ENCODE data around the gene LAMC2. TPM values are rescaled to one million over a fixed set of nuclear protein-coding genes. Genes with fewer than 3 reads are reported as not detected.
A peak's percentile ranks its signal among the peaks of the same experiment; 100 is the strongest.

LAMC2 gene
- total and polyA plus RNA-seq, 2 of the 13 experiments (the other 11 are each of a cell fraction or from before 2014, with no cell fraction given): 0.03 TPM; not detected in 1

- H3K27me3 ChIP-seq (ENCODE audit: control insufficient read depth in 1 of 2, insufficient read depth in 2 of 2, low read length in 2 of 2): peaks cover 0 to 4% of the 10 kb centered on the region in 2 experiments; a peak in 1 of 5 replicates
- no peaks in the 10 kb centered on the region for H3K9me3 ChIP-seq (ENCODE audit: low read length)
- peak overlapping the region; percentile 66 for H3K4me2 ChIP-seq (ENCODE audit: low read depth, low read length)
- no peak overlapping the region for H3K9ac ChIP-seq (ENCODE audit: insufficient read depth, low read depth, low read length)
- peaks cover 34% of the 10 kb centered on the region for H3K4me1 ChIP-seq (ENCODE audit: insufficient read depth, low read length)
- CTCF ChIA-PET (ENCODE audit: low intra/inter-chr PET ratio, low total read pairs): interaction anchor here (1.1 kb wide), 1 partner anchor 272 kb away, joined by 7 read pairs; no protein-coding TSS in a partner anchor
- in situ Hi-C loops (cut with HindIII; ENCODE audit: extremely low pct_ligation_motif_present, low pct_unique_long_range_greater_than_20kb) (no loop called here), intact Hi-C loops (cut with micrococcal nuclease; ENCODE audit: unreplicated experiment) (no loop called here)
- ATAC-seq (peak; percentile 87), DNase-seq (ENCODE audit: low spot score) (peak; percentile 21), FAIRE-seq (peak; percentile 56)
- H3K27ac ChIP-seq (ENCODE audit: extremely low read length, insufficient read depth, low read length): no peak overlapping the region
- no peaks in the 10 kb centered on the region for H4K20me1 ChIP-seq (ENCODE audit: insufficient read depth, low read length)
- H3K79me2 ChIP-seq (ENCODE audit: insufficient read depth, low read length): no peaks in the 10 kb centered on the region
- peak overlapping the region in 2 of 3 experiments; percentile 30 to 36; a peak in 4 of 6 replicates for H3K4me3 ChIP-seq (replicated peaks in 1 of 3; ENCODE audit: insufficient read depth in 1 of 3, low read depth in 2 of 3, low read length in 3 of 3)
- POLR2A ChIA-PET: interaction anchor here (0.7 kb wide), 1 partner anchor 269 kb away, joined by 3 read pairs; no protein-coding TSS in a partner anchor
- no TSS peak for BruUV-seq (replicated peaks)
- peak overlapping the region; percentile 70 for H2AFZ ChIP-seq (ENCODE audit: low read length)
- 44% methylated on average over 11 of the region's 15 CpGs for WGBS (ENCODE audit: low lambda C conversion rate)
- H3K36me3 ChIP-seq (replicated peaks in 1 of 2; ENCODE audit: control insufficient read depth in 1 of 2, insufficient read depth in 2 of 2, low read length in 2 of 2): no peaks in the 10 kb centered on the region
- TF ChIP-seq CENPX (CRISPR knock-in tag; IDR thresholded peaks at IDR 0.05): no peak
- TF ChIP-seq RERE (CRISPR knock-in tag; IDR thresholded peaks at IDR 0.05; ENCODE audit: low read depth): no peak
- no peak for TF ChIP-seq SOX13 (IDR thresholded peaks at IDR 0.05)
- TF ChIP-seq SOX13 (CRISPR knock-in tag; conservative IDR thresholded peaks at IDR 0.05 in 1 of 2, IDR thresholded peaks at IDR 0.05 in 1 of 2): no peak
- TF ChIP-seq, protein P1, sequence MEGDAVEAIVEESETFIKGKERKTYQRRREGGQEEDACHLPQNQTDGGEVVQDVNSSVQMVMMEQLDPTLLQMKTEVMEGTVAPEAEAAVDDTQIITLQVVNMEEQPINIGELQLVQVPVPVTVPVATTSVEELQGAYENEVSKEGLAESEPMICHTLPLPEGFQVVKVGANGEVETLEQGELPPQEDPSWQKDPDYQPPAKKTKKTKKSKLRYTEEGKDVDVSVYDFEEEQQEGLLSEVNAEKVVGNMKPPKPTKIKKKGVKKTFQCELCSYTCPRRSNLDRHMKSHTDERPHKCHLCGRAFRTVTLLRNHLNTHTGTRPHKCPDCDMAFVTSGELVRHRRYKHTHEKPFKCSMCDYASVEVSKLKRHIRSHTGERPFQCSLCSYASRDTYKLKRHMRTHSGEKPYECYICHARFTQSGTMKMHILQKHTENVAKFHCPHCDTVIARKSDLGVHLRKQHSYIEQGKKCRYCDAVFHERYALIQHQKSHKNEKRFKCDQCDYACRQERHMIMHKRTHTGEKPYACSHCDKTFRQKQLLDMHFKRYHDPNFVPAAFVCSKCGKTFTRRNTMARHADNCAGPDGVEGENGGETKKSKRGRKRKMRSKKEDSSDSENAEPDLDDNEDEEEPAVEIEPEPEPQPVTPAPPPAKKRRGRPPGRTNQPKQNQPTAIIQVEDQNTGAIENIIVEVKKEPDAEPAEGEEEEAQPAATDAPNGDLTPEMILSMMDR (CRISPR knock-in tag; IDR thresholded peaks at IDR 0.05): peak; percentile 51
- no peak for TF ChIP-seq SMAD3 (CRISPR knock-in tag; IDR thresholded peaks at IDR 0.05)
- TF ChIP-seq, protein P2, sequence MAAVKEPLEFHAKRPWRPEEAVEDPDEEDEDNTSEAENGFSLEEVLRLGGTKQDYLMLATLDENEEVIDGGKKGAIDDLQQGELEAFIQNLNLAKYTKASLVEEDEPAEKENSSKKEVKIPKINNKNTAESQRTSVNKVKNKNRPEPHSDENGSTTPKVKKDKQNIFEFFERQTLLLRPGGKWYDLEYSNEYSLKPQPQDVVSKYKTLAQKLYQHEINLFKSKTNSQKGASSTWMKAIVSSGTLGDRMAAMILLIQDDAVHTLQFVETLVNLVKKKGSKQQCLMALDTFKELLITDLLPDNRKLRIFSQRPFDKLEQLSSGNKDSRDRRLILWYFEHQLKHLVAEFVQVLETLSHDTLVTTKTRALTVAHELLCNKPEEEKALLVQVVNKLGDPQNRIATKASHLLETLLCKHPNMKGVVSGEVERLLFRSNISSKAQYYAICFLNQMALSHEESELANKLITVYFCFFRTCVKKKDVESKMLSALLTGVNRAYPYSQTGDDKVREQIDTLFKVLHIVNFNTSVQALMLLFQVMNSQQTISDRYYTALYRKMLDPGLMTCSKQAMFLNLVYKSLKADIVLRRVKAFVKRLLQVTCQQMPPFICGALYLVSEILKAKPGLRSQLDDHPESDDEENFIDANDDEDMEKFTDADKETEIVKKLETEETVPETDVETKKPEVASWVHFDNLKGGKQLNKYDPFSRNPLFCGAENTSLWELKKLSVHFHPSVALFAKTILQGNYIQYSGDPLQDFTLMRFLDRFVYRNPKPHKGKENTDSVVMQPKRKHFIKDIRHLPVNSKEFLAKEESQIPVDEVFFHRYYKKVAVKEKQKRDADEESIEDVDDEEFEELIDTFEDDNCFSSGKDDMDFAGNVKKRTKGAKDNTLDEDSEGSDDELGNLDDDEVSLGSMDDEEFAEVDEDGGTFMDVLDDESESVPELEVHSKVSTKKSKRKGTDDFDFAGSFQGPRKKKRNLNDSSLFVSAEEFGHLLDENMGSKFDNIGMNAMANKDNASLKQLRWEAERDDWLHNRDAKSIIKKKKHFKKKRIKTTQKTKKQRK (IDR thresholded peaks at IDR 0.05; ENCODE audit: low read length): no peak
- TF ChIP-seq, protein P3, sequence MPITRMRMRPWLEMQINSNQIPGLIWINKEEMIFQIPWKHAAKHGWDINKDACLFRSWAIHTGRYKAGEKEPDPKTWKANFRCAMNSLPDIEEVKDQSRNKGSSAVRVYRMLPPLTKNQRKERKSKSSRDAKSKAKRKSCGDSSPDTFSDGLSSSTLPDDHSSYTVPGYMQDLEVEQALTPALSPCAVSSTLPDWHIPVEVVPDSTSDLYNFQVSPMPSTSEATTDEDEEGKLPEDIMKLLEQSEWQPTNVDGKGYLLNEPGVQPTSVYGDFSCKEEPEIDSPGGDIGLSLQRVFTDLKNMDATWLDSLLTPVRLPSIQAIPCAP (CRISPR knock-in tag; IDR thresholded peaks at IDR 0.05; ENCODE audit: low read depth): no peak
Observed at GRCh38 chr1:183234660-183235476, 48.8 kb downstream of the LAMC2 start.
